22Rv1 (cell line): ENCODE results near the gene FOXJ3.

Experiments used
- H3K27ac ChIP-seq: fragments of 450-650 bp; 2 replicates; pipeline ENCODE4 v1.5.1; 2017
- CTCF ChIP-seq: fragments of 450-650 bp; IDR thresholded peaks from 2 replicates; pipeline ENCODE4 v1.5.1; 2017; ENCODE audit warnings: mild to moderate bottlenecking
- ZFX ChIP-seq: fragments of 450-650 bp; IDR thresholded peaks from 2 replicates; pipeline ENCODE4 v1.6.1; 2017; ENCODE audit warnings: antibody characterized with exemption, borderline replicate concordance

The FOXJ3 gene

DNA sequence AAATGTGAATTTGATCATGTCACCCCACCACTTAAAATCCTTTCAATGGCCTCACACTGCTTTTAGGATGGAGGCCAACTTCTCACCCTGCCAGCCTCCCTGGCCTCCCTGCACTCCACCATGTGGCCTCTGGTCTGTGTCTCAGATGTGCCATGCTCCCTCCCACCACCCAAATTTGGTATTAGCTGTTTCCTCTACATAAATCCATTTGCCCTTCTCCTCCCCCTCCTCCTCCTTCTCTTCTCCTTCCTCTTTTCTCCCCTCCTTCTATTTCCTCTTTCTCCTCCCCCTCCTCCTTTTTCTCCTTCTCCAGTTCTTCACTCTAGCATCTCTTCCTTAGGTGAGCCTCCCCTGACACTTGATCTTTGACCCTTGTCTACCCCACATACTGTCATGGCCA, 198.6 kb downstream of the FOXJ3 start:
- no peak overlapping the region for H3K27ac ChIP-seq
- TF ChIP-seq CTCF (no peak), ZFX (no peak)

GRCh38 chr1:42135426-42135825, 199.6 kb downstream of the FOXJ3 start:
- TF ChIP-seq ZFX (no peak), CTCF (no peak)
- no peak overlapping the region for H3K27ac ChIP-seq

- H3K27ac ChIP-seq, result no peak overlapping the region
- TF ChIP-seq CTCF (no peak), ZFX (no peak)
Observed at GRCh38 chr1:42133809-42134526, 201.1 kb downstream of the FOXJ3 start.

DNA sequence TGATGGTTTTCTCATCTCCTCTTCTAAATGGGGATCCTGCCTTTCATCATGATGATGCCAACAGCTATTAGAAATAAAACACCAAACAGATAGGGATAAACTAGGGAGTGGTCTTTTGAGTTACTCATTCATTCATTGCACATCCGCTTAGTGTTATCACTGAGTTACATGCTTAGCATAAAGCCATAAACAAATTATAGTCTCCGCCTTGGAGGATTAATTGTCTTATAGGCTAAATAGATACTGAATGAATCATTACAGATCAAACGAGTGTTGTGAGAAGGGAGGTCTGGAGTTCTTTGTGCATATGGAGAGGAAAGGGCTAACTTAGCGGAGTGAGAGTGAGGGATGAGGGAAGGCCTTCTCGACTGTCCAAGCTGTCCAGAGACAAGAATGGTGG, 201.6 kb downstream of the FOXJ3 start:
- TF ChIP-seq ZFX (no peak), CTCF (no peak)
- H3K27ac ChIP-seq, result no peak overlapping the region

DNA sequence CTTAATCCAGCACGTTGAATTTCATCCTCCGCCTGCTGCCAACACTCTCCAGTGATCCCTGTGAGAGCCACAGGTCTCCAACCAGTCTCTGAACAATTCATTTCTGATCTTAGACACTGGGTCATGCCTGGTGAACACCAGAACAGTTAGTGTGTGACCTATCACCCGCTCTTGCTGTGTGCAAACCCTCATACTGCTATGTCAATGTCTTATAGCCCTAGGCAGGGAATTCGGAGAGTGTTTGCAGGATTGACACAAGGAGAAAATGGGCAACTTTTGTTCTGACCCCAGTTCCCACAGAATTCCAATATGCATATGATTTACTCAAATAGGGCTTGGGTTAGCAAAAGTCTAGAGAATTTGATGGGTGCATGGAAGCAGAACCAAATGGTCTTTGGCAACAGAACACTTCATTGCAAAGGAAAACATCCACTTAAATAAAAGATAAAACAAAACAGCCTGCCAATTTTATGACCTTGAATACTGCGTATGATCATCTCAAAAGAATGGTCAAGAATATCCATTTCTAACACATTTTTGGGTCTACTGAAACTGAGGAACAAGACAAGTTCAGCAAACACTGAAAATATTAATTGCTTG, 204.9 kb downstream of the FOXJ3 start:
- TF ChIP-seq ZFX (no peak), CTCF (no peak)
- no peak overlapping the region for H3K27ac ChIP-seq

GRCh38 chr1:42128964-42129363, 206.1 kb downstream of the FOXJ3 start:
- no peak overlapping the region for H3K27ac ChIP-seq
- TF ChIP-seq CTCF, result no peak
- TF ChIP-seq ZFX, result no peak

DNA sequence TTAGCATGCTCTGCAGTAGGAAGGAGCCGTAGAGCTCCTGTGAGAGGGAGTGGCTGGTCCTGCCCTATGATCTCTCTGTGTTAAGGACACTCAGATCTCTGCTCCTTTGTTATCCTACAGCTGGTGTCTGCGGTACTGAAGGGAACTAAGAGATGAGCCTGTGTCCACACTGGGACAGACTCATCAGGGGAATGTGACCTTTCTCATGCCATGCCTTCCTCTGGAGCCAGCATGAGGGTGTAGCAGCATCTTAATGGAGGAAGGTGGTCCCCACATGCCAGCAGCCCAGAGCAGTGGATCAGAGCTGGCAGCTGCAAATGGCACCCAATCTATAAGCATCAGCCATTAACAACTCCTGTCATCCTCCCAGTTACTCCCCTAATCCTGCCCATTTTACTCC, 206.5 kb downstream of the FOXJ3 start:
- no peak for TF ChIP-seq CTCF
- TF ChIP-seq ZFX, result no peak

More for the DNA sequence above, 206.5 kb downstream of the FOXJ3 start:
- H3K27ac ChIP-seq, result no peak overlapping the region
